Glomerular visceral epithelial cell (primary cell): ENCODE measurements around the gene TAF9.
A peak's percentile ranks its signal among the peaks of the same experiment; 100 is the strongest.
"Not testable (repeated sequence)": the region's sequence is repeated elsewhere in the genome, so short reads cannot be mapped to it uniquely, and the experiment has no call there.

ENCODE experiments used
- DNase-seq: peaks from one replicate; pipeline ENCODE4 v3.0.0-alpha.2; 2016; ENCODE audit errors: extremely low spot score

Gene TAF9

GRCh38 chr5:69335341-69335935 lies 33.9 kb downstream of the TAF9 start:
- no peak for DNase-seq

GRCh38 chr5:69334793-69335268 lies 34.5 kb downstream of the TAF9 start:
- DNase-seq, result peak; percentile 87

GRCh38 chr5:69333668-69334315 lies 35.5 kb downstream of the TAF9 start:
- not testable (repeated sequence) for DNase-seq

GRCh38 chr5:69331528-69332445 lies 37.5 kb downstream of the TAF9 start:
- peak; percentile 13 for DNase-seq

GRCh38 chr5:69329905-69330489 lies 39.3 kb downstream of the TAF9 start:
- DNase-seq, result no peak

GRCh38 chr5:69326365-69326764 lies 43.0 kb downstream of the TAF9 start:
- DNase-seq, result no peak

GRCh38 chr5:69317391-69317790 lies 51.9 kb downstream of the TAF9 start:
- DNase-seq, result no peak

GRCh38 chr5:69315972-69316371 lies 53.3 kb downstream of the TAF9 start:
- DNase-seq, result no peak
